Adipose tissue (tissue), 3 donors: ENCODE data around the gene NUDT8. TPM values are rescaled to one million over a fixed set of nuclear protein-coding genes. Genes with fewer than 3 reads are reported as not detected.
"Not testable (repeated sequence)": the region's sequence is repeated elsewhere in the genome, so short reads cannot be mapped to it uniquely, and the experiment has no call there.

Experiments used
- H3K27ac ChIP-seq: one replicate; pipeline ENCODE4 v1.5.1; 2013; ENCODE audit warnings: low read depth, low read length
- WGBS, 3 donors: extraction: QIAGEN DNeasy Blood & Tissue Kit; methylation state at CpG; one replicate each; pipeline ENCODE4 v1.1.7; 2013; 5-methylcytosine and 5-hydroxymethylcytosine counted together
- polyA plus RNA-seq, 3 donors: library from polyadenylated mRNA; stranded (reverse); fragments of 200-250 nt; gene quantifications; one replicate each; pipeline ENCODE4 v1.2.3, GENCODE V29; 2013
- donor health status: healthy with polysubstance abuse.
- donor health status: Bipolar disorder and iron deficiency.
- donor health status: healthy.

The NUDT8 gene
- polyA plus RNA-seq, 3 donors = 9.8 to 37.1 (median 11.0) TPM

GRCh38 chr11:67618901-67619659 lies 10.7 kb downstream of the NUDT8 start:
- H3K27ac ChIP-seq = not testable (repeated sequence)
- 85 to 94% (median 85%) methylated on average over 25 to 40 of the region's 40 CpGs for WGBS, 3 donors

- 78 to 79% (median 78%) methylated on average over 7 of the region's 7 CpGs for WGBS, 3 donors
- no peak overlapping the region for H3K27ac ChIP-seq
Measured at GRCh38 chr11:67617243-67617953, 12.3 kb downstream of the NUDT8 start.

- WGBS, 3 donors = 38 to 48% (median 42%) methylated on average over 11 of the region's 11 CpGs
- no peak overlapping the region for H3K27ac ChIP-seq
Measured at GRCh38 chr11:67616431-67617242, 13.1 kb downstream of the NUDT8 start.

- WGBS, 3 donors = 24 to 27% (median 27%) methylated on average over 24 to 34 of the region's 34 CpGs
- no peak overlapping the region for H3K27ac ChIP-seq
Measured at GRCh38 chr11:67615728-67616430, 13.9 kb downstream of the NUDT8 start.

GRCh38 chr11:67614730-67615714 lies 14.7 kb downstream of the NUDT8 start:
- no peak overlapping the region for H3K27ac ChIP-seq
- 77 to 85% (median 84%) methylated on average over 18 of the region's 18 CpGs for WGBS, 3 donors

GRCh38 chr11:67613960-67614715 lies 15.6 kb downstream of the NUDT8 start:
- 10 to 14% (median 12%) methylated on average over 22 to 23 of the region's 23 CpGs for WGBS, 3 donors
- no peak overlapping the region for H3K27ac ChIP-seq

- no peak overlapping the region for H3K27ac ChIP-seq
- 81 to 84% (median 82%) methylated on average over 17 of the region's 17 CpGs for WGBS, 3 donors
Measured at GRCh38 chr11:67613313-67613959, 16.3 kb downstream of the NUDT8 start.

GRCh38 chr11:67612751-67613150 lies 17.0 kb downstream of the NUDT8 start:
- 86 to 96% (median 88%) methylated on average over 13 of the region's 13 CpGs for WGBS, 3 donors
- no peak overlapping the region for H3K27ac ChIP-seq

GRCh38 chr11:67611704-67612587 lies 17.8 kb downstream of the NUDT8 start:
- 90 to 91% (median 91%) methylated on average over 37 of the region's 37 CpGs for WGBS, 3 donors
- H3K27ac ChIP-seq = no peak overlapping the region

GRCh38 chr11:67611165-67611564 lies 18.6 kb downstream of the NUDT8 start:
- no peak overlapping the region for H3K27ac ChIP-seq
- 88 to 95% (median 92%) methylated on average over 14 of the region's 14 CpGs for WGBS, 3 donors

GRCh38 chr11:67610302-67610868 lies 19.4 kb downstream of the NUDT8 start:
- WGBS, 3 donors = 87 to 90% (median 88%) methylated on average over 15 of the region's 15 CpGs
- H3K27ac ChIP-seq = no peak overlapping the region

- WGBS, 3 donors = 90 to 93% (median 92%) methylated on average over 10 of the region's 10 CpGs
- no peak overlapping the region for H3K27ac ChIP-seq
Measured at GRCh38 chr11:67609316-67609715, 20.4 kb downstream of the NUDT8 start.

- WGBS, 3 donors = 96 to 98% (median 97%) methylated on average over 8 of the region's 8 CpGs
- H3K27ac ChIP-seq = no peak overlapping the region
Measured at GRCh38 chr11:67608486-67608885, 21.3 kb downstream of the NUDT8 start.

GRCh38 chr11:67607507-67607906 lies 22.2 kb downstream of the NUDT8 start:
- 31 to 52% (median 39%) methylated on average over 9 of the region's 9 CpGs for WGBS, 3 donors
- no peak overlapping the region for H3K27ac ChIP-seq
